Stimulated activated CD8-positive, alpha-beta memory T cell treated with anti-CD3 and anti-CD28 coated beads, Interleukin-4, amount 100 ng/mL, for 4 hours (primary cell): Measurements from ENCODE around the gene SLC25A24.
"Not testable (repeated sequence)": the region's sequence is repeated elsewhere in the genome, so short reads cannot be mapped to it uniquely, and the experiment has no call there.

Experiments
- DNase-seq, 2 donors: peaks; one replicate each; pipeline ENCODE4 v3.0.0-alpha.2; 2020; ENCODE audit warnings: low read depth in 2 of 2, low spot score in 1 of 2

SLC25A24 gene

GRCh38 chr1:108199781-108200686, at the start of gene SLC25A24:
TSS of gene SLC25A24 (minus strand) at chr1:108200343. CDS start at chr1:108200138, 205 bp downstream.
- peak; percentile 6 to 32 for DNase-seq

- DNase-seq = not testable (repeated sequence)
Measured at GRCh38 chr1:108243976-108244375, 43.8 kb upstream of the SLC25A24 start, which contains the start of gene NBPF4. TSS of gene NBPF4 (minus strand) at chr1:108244076. CDS start at chr1:108243761, 315 bp downstream.

GRCh38 chr1:108239426-108239825, 39.3 kb upstream of the SLC25A24 start:
- DNase-seq = not testable (repeated sequence)

- not testable (repeated sequence) for DNase-seq
Measured at GRCh38 chr1:108235308-108235707, 35.2 kb upstream of the SLC25A24 start.

GRCh38 chr1:108232183-108232582, 32.0 kb upstream of the SLC25A24 start:
- DNase-seq = not testable (repeated sequence)

- DNase-seq = not testable (repeated sequence)
Measured at GRCh38 chr1:108229976-108230375, 29.8 kb upstream of the SLC25A24 start.

GRCh38 chr1:108227772-108228171, 27.6 kb upstream of the SLC25A24 start:
- DNase-seq = not testable (repeated sequence)

- not testable (repeated sequence) for DNase-seq
Measured at GRCh38 chr1:108226855-108227254, 26.7 kb upstream of the SLC25A24 start.

GRCh38 chr1:108223226-108223625, 23.1 kb upstream of the SLC25A24 start:
- DNase-seq = not testable (repeated sequence)

- DNase-seq = not testable (repeated sequence)
Measured at GRCh38 chr1:108217515-108218174, 17.5 kb upstream of the SLC25A24 start.

GRCh38 chr1:108217007-108217406, 16.9 kb upstream of the SLC25A24 start:
- not testable (repeated sequence) for DNase-seq

GRCh38 chr1:108216028-108216890, 16.1 kb upstream of the SLC25A24 start:
- not testable (repeated sequence) for DNase-seq

GRCh38 chr1:108214641-108215465, 14.7 kb upstream of the SLC25A24 start:
- not testable (repeated sequence) for DNase-seq

- no peak for DNase-seq
Measured at GRCh38 chr1:108211014-108211413, 10.9 kb upstream of the SLC25A24 start.

- DNase-seq = no peak
Measured at GRCh38 chr1:108209456-108210108, 9.4 kb upstream of the SLC25A24 start.

- DNase-seq = no peak
Measured at GRCh38 chr1:108208724-108209446, 8.7 kb upstream of the SLC25A24 start.

- not testable (repeated sequence) for DNase-seq
Measured at GRCh38 chr1:108203582-108203981, 3.4 kb upstream of the SLC25A24 start.

GRCh38 chr1:108201687-108202086, 1.5 kb upstream of the SLC25A24 start:
- DNase-seq = no peak

GRCh38 chr1:108200687-108201051, 526 bp upstream of the SLC25A24 start:
- peak; percentile 7 to 16 for DNase-seq
